Fibroblast of peridontal ligament (primary cell): Measurements from ENCODE around the gene FAM9C.
"Not testable (repeated sequence)": the region's sequence is repeated elsewhere in the genome, so short reads cannot be mapped to it uniquely, and the experiment has no call there.

ENCODE experiments used
- DNase-seq: peaks from one replicate; pipeline ENCODE4 v3.0.0-alpha.2; 2010; ENCODE audit errors: extremely low read depth

Gene FAM9C

GRCh38 chrX:13044441-13044840, at the start of gene FAM9C:
FAM9C (minus strand) TSS chrX:13044620; CDS start chrX:13043789, 831 bp downstream.
- no peak for DNase-seq

- no peak for DNase-seq
These were observed 49.2 kb upstream of the FAM9C start for GRCh38 chrX:13093529-13094140.

- DNase-seq: no peak
These were observed 48.1 kb upstream of the FAM9C start for GRCh38 chrX:13092455-13092941.

DNA sequence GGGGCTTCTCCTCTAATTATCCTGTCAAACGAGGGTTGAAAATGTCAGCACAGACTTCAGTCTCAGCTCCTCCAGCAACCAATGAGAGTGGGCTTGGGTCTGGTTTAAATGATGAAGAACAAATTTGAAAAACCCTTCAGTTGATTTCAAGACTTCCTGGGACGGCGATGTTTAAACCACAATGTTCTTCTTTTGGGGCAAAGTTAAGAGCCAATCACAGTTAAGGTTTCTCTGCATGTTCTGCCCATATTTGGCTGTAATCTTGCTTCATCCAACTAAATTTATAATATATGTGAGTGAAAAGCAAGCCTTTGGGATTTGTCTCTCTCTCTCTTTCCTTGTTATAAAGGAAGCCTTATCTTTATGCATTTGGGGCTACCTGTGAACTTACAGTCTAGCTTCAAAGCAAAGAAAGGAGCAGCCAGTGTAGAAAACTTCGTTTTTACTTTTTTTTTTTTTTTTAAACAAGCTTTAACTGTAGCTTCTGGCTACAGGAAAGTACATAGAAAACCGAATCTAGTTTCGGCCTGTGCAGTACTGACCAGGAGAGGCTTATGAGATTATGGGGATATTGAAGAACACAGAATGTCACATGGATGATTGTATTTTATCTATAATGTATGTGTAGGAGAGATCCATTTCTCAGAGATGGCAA, 46.8 kb upstream of the FAM9C start:
- DNase-seq: peak; percentile 77

DNA sequence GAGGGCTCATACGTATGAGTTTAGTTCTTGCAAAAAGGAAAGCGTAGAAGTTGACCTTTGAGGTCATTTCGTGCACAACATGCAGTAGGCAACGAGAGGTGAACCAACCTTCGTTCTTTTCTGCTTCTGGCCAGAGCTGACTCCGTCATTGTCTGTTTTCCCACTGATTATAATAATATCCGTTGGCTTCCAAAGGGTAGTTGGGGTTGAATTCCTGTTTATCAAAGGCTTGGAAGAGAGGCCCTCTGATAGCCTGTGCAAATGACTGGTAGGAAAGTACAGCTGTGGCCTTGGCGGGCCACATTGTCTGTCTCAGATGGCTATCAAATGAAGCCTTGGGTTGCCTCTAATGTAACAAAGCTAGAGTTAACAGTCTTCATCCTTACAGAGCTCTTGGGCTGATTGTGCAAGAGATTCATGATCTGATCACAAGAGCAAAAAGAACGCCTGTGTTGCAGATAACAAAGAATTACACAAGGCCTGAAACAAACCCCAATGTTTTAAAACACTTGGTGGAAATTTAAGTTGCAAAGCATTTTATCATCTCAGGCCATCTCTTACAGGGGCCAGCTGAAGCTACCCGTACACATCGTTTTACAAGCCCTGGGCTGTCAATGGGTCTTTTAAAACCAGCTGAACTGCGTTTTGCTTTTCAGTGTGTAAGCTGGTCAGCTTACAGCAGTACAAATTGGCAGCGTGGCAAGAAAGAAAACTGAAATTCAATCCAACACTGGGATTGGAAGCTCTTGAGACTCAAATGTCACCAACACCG, 46.1 kb upstream of the FAM9C start:
- DNase-seq: peak; percentile 69

- DNase-seq: no peak
These were observed 45.6 kb upstream of the FAM9C start for GRCh38 chrX:13090027-13090338.

DNA sequence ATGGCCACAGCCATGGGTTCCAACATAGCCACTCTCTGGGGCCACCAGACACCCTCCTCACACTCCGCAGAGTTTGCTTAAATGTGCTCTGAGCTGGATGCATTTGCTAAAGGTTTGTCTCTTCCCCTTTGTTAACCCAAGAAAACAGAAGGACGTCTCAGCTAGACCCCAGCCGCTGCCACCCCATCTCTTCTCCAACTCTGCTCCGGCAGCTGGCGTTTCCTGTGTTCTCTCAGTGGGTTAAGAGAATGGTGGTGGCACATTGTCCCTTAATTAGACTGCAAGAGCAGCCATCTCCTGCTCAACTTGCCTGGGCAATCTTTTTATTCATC, 43.7 kb upstream of the FAM9C start:
- DNase-seq: no peak

- DNase-seq: no peak
These were observed 43.1 kb upstream of the FAM9C start for GRCh38 chrX:13087322-13088155.

GRCh38 chrX:13086793-13087321, 42.4 kb upstream of the FAM9C start:
- not testable (repeated sequence) for DNase-seq

GRCh38 chrX:13086076-13086475, 41.7 kb upstream of the FAM9C start:
- no peak for DNase-seq

DNA sequence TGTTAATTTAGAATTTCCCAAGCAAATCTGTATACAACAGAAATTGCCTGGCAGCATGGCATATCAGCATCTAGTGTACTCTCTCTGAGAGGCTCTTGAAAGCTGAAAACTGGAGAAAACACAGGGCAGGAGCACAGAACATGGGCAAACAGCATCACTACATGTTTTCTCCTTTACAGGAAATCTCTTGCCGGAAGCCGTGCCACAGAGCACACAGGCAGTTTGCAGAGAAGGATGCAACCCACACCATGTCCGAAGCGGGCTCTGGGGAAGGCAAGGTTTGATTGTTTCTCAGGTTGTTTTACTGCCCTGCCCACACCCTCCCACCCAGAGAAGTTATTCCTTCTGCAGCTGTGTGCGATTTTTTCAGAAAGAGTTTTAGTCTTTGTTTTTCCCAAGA, 41.1 kb upstream of the FAM9C start:
- DNase-seq: no peak

DNA sequence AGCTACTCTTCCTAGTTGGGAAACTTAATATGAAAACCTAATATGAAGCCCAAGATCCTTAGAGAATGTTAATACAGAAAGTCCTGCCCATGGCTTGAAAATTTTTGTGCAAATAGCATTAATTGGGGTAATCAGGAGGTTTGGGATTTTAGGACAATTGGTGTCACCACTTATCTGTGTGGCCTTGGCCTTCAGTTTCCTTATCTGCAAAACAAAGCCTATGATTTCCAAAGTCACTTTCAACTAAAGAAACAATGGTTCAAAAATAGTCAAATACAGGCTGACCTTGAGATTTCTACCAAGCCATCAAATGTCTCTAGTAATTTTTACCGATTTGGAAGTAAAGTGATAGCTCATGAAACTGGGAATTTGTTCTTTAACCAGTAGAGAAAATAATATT, 40.2 kb upstream of the FAM9C start:
- DNase-seq: no peak

GRCh38 chrX:13083755-13084326, 39.4 kb upstream of the FAM9C start:
- DNase-seq: not testable (repeated sequence)

GRCh38 chrX:13082206-13083065, 38.0 kb upstream of the FAM9C start:
- peak; percentile 53 for DNase-seq

- peak; percentile 59 for DNase-seq
These were observed 37.2 kb upstream of the FAM9C start for GRCh38 chrX:13081395-13082205.

GRCh38 chrX:13080128-13080795, 35.8 kb upstream of the FAM9C start:
- DNase-seq: no peak

GRCh38 chrX:13078739-13079444, 34.5 kb upstream of the FAM9C start:
- DNase-seq: peak; percentile 93

GRCh38 chrX:13077168-13077567, 32.7 kb upstream of the FAM9C start:
- peak; percentile 41 for DNase-seq
